H1 (cell line): ENCODE results near the gene GPR87. TPM values are rescaled to one million over a fixed set of nuclear protein-coding genes. Genes with fewer than 3 reads are reported as not detected.

ENCODE experiments used
- EP300 ChIP-seq, 2 experiments: IDR thresholded peaks; 1 replicate in 1 of 2; 2 replicates in 1 of 2; pipeline ENCODE4 v1.6.1; 2011 to 2012; ENCODE audit warnings: low read depth in 2 of 2, low read length in 2 of 2, mild to moderate bottlenecking in 2 of 2, borderline replicate concordance in 1 of 2, inconsistent platforms in 1 of 2, moderate library complexity in 1 of 2
- NANOG ChIP-seq: IDR thresholded peaks from 2 replicates; pipeline ENCODE4 v1.6.1; 2011; ENCODE audit warnings: low read length, low read depth, mild to moderate bottlenecking, inconsistent platforms; ENCODE audit not compliant: insufficient read depth, poor library complexity, severe bottlenecking
- SP2 ChIP-seq: IDR thresholded peaks from 2 replicates; pipeline ENCODE4 v1.6.1; 2012; ENCODE audit warnings: mild to moderate bottlenecking, low read length, inconsistent platforms
- TCF12 ChIP-seq: IDR thresholded peaks from 2 replicates; pipeline ENCODE4 v1.6.1; 2011; ENCODE audit warnings: low read depth, mild to moderate bottlenecking, low read length
- polyA plus RNA-seq, 7 experiments: library from polyadenylated mRNA; depleted of rRNA in 3 of 7; stranded (reverse) in 5 of 7; unstranded in 2 of 7; fragments of >200 nt in 5 of 7; fragments of 200-250 nt in 2 of 7; gene quantifications; 1 replicate in 5 of 7; 2 replicates in 1 of 7; 4 replicates in 1 of 7; pipeline versions ENCODE4 v1.2.1 to v1.2.3, GENCODE V29; 2011 to 2013; ENCODE audit warnings: missing spikeins in 2 of 7, mixed read lengths in 2 of 7
- total RNA-seq: library from RNA; stranded (reverse); fragmentation: NEBNext Ultra II Directional; extraction: Animal tissue kit (Norgen Biotek cat#: 25700); gene quantifications from 2 replicates; pipeline ENCODE4 v1.2.1, GENCODE V29; 2021

Gene GPR87
- total and polyA plus RNA-seq, 2 of the 8 experiments (the other 6 are each of a cell fraction or from before 2014, with no cell fraction given), result 0.05 TPM; not detected in 1

DNA sequence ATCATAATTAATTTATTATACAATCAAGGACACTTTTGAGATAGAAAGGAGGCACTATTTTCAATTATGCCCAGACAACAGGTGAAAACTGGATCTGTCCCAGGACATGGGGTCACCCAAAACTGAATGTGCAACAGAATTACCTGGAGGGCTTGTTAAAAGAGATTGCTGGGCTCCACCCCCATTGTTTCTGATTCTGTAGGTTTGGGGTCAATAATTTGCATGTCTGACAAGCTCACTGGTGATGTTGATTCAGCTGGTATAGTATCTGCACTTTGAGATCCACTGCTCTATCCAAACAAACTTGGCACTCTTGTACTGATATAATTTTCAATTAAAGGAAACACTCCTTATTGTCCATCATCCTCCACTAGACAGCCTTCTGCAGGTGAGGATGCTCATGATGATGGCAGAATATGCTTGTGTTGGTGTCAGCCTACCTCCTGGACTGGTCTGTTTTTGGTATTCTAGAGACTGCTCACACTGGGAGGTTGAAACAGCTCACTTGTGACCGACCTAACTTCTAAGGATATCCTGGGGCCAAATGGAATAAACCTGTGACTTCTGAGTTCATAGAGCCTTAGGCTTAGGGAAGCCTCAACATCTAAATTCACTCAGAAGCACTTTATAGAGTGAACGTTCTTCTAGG lies 40.5 kb downstream of the GPR87 start (continued):
- TF ChIP-seq TCF12 (no peak), NANOG (no peak), SP2 (no peak), EP300 (IDR thresholded peaks at IDR 0.05; ENCODE audit: borderline replicate concordance in 1 of 2, low read depth in 2 of 2, low read length in 2 of 2) (no peak)
